NCI-H524 treated with DMSO at 0.1 percent for 48 hours (cell line): ENCODE results near the gene C11orf65.

Experiments used
- DNase-seq: peaks from one replicate; lab custom pipeline; 2025; lab: John Stamatoyannopoulos, UW

C11orf65 gene

DNA sequence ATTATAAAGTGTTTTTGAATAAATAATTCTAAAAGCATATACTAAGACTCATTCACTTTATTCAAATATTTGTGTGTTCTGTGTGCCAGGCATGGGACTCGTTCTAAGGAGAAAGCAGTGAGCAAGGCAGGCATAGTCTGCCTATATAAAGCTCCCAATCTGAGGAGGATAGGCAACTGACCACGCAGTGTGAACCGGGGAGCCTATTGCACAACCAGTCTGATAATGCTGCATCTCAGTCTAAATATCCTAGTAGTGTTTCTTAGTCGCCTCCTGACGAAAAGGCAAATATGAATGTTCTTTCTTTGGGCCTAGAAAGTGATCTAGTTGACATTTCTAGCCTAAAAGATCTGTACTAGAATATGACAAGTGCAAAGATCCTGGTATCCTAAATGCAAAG is 98.3 kb downstream of the C11orf65 start:
- no peak for DNase-seq

- DNase-seq, result no peak
Observed at GRCh38 chr11:108368134-108368533, 99.2 kb downstream of the C11orf65 start.

DNA sequence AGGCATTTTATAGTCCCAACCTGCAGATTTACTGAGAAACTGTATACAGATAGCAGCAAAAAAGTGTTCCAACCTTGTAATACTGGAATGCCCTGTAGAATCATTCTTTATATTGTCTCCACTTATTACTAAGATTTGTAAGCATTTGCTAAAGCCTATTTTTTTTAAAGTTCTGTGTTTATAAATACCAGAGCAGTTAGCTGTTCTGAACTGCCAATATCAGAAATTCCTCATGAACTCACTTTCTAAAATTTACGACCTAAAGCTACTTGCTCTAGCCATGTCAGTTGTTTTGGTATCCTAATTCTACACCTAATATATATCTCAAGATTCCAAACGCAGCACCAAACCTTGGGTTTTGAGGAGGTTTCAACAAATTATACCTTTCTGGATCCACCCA is 103.2 kb downstream of the C11orf65 start:
- DNase-seq, result no peak

GRCh38 chr11:108351468-108351867 is 115.9 kb downstream of the C11orf65 start:
- no peak for DNase-seq

DNA sequence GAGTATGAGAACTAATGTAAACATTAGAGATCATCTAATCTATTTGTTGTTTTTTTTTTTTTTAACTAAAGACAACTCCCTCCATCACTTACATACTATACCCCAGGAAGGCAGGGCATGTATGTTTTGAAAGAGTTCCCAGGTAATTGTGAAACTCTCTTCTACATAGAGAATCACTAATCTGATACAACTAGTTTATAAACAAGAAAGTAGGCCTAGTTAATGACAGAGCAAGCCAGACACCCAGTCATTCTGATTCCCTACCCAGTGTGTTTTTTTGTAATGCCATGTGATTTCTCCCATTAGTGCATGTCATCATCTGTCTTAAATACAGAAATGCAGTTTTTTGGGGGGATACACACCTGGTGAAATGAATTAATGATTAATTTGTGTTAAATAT is 120.9 kb downstream of the C11orf65 start:
- DNase-seq, result no peak

DNA sequence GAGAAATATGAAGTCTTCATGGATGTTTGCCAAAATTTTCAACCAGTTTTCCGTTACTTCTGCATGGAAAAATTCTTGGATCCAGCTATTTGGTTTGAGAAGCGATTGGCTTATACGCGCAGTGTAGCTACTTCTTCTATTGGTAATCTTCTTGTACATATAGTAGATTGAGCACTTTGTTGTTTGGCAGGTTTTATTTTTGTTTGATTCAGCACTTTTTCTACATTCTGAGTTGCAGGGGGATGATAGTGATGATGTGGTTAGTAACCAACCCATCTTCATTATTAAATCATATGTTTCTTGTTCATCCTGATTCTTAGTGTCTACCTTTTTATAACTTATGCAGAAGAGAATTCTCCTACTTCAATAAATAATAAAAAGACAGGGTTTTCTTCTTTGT is 121.6 kb downstream of the C11orf65 start:
- no peak for DNase-seq

GRCh38 chr11:108343714-108344113 is 123.6 kb downstream of the C11orf65 start:
- DNase-seq, result no peak

- DNase-seq, result no peak
Observed at GRCh38 chr11:108341654-108342053, 125.7 kb downstream of the C11orf65 start.

- no peak for DNase-seq
Observed at GRCh38 chr11:108340973-108341372, 126.4 kb downstream of the C11orf65 start.

- no peak for DNase-seq
Observed at GRCh38 chr11:108338750-108339149, 128.6 kb downstream of the C11orf65 start.

DNA sequence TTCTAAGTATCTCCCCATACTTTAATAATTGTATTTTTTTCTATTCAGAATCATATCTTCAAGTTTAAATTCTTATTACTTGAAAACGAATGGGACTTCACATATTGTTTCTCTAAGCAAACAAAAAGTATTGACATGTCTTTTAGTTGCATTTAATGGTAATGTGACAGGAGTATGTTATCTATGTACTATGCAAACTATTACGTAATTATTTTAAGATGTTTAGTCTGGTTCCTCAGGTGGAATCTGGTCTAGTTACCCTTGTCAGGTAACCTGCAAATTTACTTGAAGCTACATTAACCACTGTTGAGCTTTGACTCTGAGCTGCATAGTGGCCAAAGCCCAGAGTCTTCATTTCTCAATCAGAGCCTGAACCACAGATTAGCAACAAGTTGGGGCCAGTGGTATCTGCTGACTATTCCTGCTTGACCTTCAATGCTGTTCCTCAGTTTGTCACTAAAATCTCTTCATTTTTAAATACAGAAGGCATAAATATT is 133.9 kb downstream of the C11orf65 start:
- DNase-seq, result no peak
